Brain pericyte (primary cell): ENCODE results near the gene PCDHA4.
"Not testable (repeated sequence)": the region's sequence is repeated elsewhere in the genome, so short reads cannot be mapped to it uniquely, and the experiment has no call there.

Experiments used
- DNase-seq: peaks from one replicate; pipeline ENCODE4 v3.0.0-alpha.2; 2012; ENCODE audit warnings: low read depth, low spot score

PCDHA4 gene

DNA sequence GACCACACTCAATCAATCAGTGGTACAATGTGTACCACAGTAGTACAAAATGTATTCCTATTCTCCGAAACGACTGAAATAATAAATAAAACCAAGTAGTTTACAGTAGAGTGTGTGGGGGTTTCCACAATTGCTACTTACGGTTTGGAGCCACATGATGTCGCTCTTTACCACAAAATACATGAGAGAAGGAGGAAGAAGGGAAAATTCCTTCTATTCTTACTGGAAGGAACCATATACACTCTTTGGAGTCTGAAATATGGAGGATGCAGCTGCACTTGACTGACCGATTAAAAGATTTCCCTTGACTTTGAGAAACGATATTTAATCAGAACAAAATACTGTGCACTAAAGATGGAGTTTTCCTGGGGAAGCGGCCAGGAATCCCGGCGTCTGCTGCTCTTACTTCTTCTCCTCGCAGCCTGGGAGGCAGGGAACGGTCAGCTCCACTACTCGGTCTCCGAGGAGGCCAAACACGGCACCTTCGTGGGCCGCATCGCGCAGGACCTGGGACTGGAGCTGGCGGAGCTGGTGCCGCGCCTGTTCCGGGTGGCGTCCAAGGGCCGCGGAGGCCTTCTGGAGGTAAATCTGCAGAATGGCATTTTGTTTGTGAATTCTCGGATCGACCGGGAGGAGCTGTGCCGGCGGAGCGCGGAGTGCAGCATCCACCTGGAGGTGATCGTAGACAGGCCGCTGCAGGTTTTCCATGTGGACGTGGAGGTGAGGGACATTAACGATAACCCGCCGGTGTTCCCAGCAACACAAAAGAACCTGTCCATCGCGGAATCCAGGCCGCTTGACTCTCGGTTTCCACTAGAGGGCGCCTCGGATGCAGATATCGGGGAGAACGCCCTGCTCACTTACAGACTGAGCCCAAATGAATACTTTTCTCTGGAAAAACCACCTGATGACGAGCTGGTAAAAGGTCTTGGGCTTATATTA lies at the start of gene PCDHA4:
PCDHA4 (plus strand) TSS at position 235 of the 942 bp plus-strand sequence.
- DNase-seq: no peak

DNA sequence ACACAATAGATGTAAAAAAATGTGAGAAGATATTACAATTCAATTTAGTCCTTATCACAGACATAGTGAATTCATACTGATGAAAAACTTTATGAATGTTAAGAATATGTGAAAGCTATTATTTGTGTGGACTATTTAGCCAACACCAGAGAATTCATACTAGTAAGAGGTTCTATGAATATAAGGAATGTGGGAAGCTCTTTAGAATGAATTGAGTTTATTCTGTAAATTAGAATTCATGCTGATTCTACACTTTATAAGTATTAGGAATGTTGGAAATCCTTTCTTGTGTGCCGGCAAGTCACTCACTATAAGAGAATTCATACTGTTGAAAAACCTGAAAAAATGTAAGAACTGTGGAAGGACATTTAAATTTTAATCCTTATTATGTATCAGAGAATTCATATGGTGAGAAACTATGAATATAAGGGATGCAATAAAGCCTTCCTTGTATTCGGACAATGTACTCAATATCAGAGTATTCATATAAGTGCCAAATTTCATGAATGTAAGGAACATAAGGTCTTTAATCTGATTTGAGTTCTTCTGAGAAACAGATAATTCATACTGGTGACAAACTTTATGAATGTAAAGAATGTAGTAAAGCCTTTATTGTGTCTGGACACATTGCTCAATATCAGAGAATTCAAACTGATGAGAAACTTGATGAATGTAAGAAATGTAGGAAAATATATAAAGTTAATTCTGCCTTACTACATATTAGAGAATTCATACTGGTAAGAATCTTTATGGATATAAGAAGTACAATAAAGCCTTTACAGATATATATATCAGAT lies 42.5 kb upstream of the PCDHA4 start:
- no peak for DNase-seq

DNA sequence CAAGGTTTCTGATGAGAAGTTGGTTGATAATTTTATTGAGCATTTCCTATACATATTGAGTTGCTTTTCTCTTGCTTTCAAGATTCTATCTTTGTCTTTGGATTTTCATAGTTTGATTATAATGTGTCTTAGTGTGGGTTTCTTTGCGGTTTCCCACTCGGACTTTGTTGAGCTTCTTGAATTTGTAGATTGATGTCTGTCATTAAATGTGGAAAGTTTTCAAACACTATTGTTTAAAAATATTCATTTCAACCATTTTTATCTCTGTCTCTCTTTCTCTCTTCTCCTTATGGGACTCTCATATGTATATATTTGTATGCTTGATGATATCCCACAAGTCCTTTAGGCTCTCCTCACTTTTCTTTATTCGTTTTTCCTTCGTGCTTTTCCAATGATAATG lies 39.4 kb upstream of the PCDHA4 start:
- DNase-seq: no peak

DNA sequence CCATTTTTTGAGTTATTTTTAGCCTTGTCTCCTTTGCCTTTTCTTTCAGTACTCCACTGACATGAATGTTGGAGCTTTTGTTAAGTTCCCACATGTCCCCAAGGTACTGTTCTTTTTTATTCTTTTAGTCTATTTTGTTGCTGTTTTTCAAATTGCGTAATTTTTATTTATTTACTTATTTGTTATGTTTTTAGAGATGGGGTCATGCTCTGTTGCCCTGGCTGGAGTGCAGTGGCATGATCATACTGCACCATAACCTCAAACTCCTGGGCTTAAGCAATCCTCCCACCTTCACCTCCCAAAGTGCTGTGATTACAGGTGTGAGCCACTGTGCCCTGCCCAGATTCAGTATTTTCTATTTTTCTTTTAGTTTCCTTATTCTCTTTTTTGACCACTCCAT lies 26.4 kb upstream of the PCDHA4 start:
- DNase-seq: no peak

DNA sequence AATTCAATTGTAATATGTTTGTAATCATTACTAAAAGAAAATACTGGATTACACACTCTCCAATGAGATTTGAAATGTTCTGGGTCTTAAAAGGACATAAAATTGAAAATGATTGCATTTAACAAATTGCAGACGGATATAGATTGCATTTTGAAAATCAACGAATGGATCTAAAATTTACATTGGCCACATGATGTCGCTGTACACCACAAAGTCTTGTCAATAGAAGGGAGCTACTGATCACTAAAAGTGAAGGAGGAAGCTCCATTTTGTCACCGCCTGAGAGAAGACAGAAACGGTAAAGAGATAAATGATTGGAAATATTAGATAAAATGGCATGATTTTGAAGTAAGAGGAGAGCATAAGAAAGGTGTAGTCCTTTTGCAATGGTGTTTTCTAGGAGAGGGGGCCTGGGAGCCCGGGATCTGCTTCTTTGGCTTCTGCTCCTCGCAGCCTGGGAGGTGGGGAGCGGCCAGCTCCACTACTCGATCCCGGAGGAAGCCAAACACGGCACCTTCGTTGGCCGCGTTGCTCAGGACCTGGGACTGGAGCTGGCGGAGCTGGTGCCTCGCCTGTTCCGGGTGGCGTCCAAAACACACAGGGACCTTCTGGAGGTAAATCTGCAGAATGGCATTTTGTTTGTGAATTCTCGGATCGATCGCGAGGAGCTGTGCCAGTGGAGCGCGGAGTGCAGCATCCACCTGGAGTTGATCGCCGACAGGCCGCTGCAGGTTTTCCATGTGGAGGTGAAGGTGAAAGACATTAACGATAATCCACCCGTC lies 20.8 kb upstream of the PCDHA4 start, which contains the start of gene PCDHA1:
PCDHA1 (plus strand) TSS at position 236 of the 782 bp plus-strand sequence.
- DNase-seq: no peak

DNA sequence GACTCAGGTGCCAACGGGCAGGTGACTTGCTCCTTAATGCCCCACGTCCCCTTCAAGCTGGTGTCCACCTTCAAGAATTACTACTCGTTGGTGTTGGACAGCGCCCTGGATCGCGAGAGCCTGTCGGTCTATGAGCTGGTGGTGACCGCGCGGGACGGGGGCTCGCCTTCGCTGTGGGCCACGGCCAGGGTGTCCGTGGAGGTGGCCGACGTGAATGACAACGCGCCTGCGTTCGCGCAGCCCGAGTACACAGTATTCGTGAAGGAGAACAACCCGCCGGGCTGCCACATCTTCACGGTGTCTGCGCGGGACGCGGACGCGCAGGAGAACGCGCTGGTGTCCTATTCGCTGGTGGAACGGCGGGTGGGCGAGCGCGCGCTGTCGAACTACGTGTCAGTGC lies 19.4 kb upstream of the PCDHA4 start:
- DNase-seq: not testable (repeated sequence)

DNA sequence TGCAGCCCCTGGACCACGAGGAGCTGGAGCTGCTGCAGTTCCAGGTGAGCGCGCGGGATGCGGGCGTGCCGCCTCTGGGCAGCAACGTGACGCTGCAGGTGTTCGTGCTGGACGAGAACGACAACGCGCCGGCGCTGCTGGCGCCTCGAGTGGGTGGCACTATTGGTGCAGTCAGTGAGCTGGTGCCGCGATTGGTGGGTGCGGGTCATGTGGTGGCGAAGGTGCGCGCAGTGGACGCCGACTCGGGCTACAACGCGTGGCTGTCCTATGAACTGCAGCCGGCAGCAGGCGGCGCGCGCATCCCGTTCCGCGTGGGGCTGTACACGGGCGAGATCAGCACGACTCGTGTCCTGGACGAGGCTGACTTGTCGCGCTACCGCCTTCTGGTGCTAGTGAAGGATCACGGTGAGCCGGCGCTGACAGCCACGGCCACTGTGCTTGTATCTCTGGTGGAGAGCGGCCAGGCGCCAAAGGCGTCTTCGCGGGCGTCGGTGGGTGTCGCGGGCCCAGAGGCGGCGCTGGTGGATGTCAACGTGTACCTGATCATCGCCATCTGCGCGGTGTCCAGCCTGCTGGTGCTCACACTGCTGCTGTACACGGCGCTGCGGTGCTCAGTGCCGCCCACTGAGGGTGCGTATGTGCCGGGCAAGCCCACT lies 18.9 kb upstream of the PCDHA4 start:
- DNase-seq: not testable (repeated sequence)

DNA sequence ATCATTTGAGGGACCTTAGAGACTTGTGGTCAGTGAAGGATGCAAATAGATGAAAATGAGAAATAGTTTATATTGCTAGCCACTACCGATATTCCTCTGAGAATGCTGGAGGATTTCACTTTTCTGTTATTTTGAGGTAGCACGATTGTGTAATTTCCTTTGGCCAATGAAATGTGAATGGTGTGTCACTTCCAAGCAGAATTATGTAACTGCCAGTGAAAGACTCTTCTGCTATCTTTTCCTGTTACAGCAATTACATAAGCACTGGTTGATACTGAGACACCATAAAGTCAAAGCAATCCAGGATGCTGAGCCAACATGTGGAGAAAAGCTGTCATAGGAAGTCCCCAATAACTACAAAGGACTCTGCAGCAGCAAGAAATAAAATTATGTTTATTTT lies 15.8 kb upstream of the PCDHA4 start:
- no peak for DNase-seq

DNA sequence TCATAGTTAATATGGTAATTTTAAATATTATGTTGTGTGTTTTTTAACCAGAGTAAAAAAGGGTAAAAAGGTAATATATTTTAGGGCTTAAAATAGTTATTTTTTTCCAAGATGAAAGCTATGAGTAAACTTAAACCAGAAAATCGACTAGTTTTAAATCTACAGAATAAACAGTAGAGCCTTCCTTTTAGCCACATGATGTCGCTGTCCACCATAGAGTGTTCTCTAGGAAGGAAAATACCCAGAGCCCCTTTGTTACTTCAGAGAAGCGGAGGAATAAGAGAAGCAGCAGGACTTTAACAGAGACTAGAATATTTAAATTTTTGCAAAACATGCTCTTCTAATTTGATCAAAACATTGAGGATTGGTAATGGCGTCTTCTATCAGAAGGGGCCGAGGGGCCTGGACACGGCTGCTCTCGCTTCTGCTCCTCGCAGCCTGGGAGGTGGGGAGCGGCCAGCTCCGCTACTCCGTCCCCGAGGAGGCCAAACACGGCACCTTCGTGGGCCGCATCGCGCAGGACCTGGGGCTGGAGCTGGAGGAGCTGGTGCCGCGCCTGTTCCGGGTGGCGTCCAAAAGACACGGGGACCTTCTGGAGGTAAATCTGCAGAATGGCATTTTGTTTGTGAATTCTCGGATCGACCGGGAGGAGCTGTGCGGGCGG lies 12.1 kb upstream of the PCDHA4 start, which contains the start of gene PCDHA2:
PCDHA2 (plus strand) TSS at position 258 of the 664 bp plus-strand sequence.
- no peak for DNase-seq

DNA sequence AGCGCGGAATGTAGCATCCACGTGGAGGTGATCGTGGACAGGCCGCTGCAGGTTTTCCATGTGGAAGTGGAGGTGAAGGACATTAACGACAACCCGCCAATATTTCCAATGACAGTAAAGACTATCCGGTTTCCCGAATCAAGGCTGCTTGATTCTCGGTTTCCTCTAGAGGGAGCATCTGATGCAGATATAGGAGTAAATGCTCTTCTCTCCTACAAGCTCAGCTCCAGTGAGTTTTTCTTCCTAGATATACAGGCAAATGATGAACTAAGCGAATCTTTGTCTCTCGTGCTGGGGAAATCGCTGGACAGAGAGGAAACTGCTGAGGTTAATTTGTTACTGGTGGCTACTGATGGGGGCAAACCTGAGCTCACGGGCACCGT lies 11.6 kb upstream of the PCDHA4 start:
- no peak for DNase-seq

DNA sequence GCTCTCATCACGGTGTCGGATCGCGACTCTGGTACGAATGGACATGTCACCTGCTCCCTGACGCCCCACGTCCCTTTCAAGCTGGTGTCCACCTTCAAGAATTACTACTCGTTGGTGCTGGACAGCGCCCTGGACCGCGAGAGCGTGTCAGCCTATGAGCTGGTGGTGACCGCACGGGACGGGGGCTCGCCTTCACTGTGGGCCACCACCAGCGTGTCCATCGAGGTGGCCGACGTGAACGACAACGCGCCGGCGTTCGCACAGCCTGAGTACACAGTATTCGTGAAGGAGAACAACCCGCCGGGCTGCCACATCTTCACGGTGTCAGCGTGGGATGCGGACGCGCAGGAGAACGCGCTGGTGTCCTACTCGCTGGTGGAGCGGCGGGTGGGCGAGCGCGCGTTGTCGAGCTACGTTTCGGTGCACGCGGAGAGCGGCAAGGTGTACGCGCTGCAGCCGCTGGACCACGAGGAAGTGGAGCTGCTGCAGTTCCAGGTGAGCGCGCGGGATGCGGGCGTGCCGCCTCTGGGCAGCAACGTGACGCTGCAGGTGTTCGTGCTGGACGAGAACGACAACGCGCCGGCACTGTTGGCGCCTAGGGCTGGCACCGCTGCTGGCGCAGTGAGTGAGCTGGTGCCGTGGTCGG lies 10.7 kb upstream of the PCDHA4 start:
- not testable (repeated sequence) for DNase-seq

DNA sequence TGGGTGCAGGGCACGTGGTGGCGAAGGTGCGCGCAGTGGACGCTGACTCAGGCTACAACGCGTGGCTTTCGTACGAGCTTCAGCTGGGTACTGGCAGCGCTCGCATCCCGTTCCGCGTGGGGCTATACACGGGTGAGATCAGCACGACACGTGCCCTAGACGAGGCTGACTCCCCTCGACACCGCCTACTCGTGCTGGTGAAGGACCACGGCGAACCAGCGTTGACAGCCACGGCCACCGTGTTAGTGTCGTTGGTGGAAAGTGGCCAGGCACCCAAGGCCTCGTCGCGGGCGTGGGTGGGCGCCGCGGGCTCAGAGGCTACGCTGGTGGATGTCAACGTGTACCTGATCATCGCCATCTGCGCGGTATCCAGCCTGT lies 10.2 kb upstream of the PCDHA4 start:
- no peak for DNase-seq

DNA sequence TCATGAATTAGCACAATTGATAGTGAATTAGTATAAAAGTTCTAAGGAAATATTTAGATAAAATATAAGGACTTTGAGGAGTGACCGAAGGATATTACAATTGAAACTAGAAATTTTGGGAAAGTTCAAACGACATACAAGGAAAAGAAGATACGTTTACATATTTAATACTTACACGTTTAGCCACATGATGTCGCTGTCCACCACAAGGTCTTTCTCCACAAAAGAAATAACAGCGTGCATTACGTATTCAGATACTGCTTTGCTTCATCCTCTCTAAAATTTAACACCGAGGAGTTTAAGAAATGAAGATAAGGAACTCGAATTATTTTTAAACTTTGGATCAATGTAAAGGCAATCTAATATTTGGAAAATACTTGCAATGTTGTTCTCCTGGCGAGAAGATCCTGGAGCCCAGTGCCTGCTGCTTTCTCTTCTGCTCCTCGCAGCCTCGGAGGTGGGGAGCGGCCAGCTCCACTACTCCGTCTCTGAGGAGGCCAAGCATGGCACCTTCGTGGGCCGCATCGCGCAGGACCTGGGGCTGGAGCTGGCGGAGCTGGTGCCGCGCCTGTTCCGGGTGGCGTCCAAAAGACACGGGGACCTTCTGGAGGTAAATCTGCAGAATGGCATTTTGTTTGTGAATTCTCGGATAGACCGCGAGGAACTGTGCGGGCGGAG lies 5.9 kb upstream of the PCDHA4 start, which contains the start of gene PCDHA3:
PCDHA3 (plus strand) TSS at position 242 of the 678 bp plus-strand sequence.
- DNase-seq: no peak

DNA sequence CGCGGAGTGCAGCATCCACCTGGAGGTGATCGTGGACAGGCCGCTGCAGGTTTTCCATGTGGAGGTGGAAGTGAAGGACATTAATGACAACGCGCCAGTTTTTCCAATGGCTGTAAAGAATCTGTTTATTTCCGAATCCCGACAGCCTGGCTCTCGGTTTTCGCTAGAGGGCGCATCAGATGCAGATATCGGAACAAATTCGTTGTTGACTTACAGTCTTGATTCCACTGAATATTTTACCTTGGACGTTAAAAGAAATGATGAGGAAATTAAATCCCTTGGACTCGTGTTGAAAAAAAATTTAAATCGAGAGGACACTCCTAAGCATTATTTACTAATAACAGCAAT lies 5.4 kb upstream of the PCDHA4 start:
- no peak for DNase-seq

DNA sequence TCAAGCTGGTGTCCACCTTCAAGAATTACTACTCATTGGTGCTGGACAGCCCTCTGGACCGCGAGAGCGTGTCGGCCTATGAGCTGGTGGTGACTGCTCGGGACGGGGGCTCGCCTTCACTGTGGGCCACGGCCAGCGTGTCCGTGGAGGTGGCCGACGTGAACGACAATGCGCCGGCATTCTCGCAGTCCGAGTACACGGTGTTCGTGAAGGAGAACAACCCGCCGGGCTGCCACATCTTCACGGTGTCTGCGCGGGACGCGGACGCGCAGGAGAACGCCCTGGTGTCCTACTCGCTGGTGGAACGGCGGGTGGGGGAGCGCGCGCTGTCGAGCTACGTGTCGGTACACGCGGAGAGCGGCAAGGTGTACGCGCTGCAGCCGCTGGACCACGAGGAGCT lies 4.5 kb upstream of the PCDHA4 start:
- not testable (repeated sequence) for DNase-seq

DNA sequence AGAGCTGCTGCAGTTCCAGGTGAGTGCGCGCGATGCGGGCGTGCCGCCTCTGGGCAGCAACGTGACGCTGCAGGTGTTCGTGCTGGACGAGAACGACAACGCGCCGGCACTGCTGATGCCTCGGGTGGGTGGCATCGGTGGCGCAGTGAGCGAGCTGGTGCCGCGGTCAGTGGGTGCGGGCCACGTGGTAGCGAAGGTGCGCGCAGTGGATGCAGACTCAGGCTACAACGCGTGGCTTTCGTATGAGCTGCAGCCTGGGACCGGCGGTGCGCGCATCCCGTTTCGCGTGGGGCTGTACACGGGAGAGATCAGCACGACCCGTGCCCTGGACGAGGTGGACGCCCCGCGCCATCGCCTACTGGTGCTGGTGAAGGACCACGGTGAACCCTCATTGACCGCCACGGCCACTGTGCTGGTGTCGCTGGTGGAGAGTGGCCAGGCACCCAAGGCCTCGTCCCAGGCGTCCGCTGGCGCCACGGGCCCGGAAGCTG lies 4.0 kb upstream of the PCDHA4 start:
- DNase-seq: no peak

DNA sequence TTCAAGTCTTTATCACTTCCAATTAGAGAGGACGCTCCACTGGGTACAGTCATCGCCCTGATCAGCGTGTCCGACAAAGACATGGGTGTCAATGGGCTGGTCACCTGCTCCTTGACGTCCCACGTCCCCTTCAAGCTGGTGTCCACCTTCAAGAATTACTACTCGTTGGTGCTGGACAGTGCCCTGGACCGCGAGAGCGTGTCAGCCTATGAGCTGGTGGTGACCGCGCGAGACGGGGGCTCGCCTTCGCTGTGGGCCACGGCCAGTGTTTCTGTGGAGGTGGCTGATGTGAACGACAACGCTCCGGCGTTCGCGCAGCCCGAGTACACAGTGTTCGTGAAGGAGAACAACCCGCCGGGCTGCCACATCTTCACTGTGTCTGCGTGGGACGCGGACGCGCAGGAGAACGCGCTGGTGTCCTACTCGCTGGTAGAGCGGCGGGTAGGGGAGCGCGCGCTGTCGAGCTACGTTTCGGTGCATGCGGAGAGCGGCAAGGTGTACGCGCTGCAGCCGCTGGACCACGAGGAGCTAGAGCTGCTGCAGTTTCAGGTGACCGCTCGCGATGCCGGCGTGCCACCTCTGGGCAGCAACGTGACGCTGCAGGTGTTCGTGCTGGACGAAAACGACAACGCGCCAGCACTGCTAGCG lies 1.5 kb downstream of the PCDHA4 start:
- DNase-seq: not testable (repeated sequence)

DNA sequence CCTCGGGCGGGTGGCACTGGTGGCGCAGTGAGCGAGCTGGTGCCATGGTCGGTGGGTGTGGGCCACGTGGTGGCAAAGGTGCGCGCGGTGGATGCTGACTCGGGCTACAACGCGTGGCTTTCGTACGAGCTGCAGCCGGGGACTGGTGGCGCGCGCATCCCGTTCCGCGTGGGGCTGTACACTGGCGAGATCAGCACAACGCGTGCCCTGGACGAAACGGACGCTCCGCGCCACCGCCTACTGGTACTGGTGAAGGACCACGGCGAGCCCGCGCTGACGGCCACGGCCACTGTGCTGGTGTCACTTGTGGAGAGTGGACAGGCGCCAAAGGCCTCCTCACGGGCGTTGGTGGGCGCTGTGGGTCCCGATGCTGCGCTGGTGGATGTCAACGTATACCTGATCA lies 2.0 kb downstream of the PCDHA4 start:
- DNase-seq: no peak
